NCI-H526 treated with DMSO at 0.1 percent for 48 hours (cell line): ENCODE results near the gene HCN1.

Source experiments
- DNase-seq: peaks from one replicate; lab custom pipeline; 2025; lab: John Stamatoyannopoulos, UW

The HCN1 gene

DNA sequence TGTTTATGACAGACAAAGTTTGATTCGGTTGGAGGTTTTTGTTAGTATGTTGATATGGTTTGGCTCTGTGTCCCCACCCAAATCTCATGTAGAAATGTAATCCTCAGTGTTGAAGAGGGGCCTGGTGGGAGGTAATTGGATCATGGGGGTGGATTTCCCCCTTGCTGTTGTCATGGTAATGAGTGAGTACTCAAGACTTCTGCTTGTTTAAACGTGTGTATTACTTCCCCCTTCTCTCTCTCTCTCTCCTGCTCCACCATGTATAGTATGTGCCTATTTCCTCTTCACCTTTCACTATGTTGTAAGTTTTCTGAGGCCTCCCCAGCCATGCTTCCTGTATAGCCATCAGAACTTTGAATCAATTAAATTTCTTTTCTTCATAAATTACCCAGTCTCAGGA, 415.1 kb downstream of the HCN1 start:
- no peak for DNase-seq

DNA sequence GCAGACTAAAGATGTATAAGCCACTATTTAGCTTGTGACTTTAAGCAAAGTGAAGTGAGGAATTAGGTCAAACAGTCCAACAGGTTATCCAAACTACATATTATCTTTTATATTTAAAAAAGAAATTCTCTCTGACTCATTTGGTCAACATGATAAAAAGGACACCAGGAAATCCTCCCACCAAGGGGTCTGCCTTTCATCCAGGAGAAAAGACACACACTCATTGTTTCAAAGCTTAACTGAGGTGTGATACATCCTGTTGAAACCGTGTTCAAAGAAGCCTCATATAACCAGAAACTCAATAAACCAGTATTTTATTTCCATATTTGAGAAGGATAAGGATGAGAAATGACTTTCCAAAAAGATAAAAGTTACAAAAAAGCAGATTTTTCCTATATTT, 417.1 kb downstream of the HCN1 start:
- DNase-seq: no peak

DNA sequence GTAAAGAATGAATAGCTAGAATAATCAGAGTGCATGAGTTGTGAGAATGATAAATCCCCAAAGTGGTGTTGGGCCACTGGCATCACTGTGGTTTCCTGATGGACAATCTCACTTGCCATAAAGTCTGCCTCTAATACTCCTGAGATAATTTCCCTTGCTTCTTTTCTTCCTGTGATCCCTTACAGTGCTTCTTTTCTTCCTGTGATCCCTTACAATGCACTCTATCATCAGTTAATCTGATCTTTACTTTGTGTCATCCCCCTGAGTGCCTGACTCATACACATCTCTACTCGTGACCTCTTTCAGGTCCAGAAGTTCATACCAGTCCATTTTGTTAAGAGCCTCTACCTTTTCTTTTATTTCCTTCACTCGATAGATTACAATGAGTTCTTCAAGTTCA, 418.3 kb downstream of the HCN1 start:
- no peak for DNase-seq

DNA sequence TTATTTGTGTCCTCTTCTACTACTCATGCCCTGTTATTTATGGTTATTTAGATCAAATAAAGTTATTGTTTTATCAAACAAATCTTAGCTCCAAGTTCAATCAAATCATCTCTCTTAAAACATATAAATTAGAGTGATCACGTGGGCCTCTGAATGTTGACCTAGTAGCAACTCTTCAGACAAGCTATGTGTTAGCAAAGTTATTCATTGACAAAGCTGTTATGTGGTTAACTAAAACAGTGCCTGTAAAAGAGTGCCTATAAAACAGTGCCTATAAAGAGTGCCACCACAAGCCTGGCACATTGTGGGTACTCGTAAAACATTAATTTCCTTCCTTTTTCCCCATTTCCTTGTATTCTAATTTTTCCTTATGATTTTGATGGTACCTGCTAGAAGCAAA, 421.9 kb downstream of the HCN1 start:
- no peak for DNase-seq

DNA sequence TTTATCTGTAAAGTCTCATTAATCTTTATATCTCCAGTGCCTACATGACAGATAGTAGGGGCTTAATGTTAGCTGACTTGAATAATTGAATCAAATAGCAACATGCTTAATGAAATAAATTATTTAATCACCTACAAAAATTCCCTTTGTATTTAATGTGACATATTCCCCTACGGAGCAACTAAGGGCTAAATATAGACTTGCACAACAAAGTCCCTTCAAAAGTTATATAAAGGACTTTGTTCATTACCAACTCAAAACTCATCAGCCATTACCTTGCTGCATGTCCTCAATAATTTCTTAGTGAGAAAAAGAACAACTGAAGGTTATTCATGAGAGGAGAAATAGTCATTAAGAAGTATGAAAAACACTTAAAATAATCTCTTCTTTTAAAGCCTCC, 424.6 kb downstream of the HCN1 start:
- DNase-seq: no peak

DNA sequence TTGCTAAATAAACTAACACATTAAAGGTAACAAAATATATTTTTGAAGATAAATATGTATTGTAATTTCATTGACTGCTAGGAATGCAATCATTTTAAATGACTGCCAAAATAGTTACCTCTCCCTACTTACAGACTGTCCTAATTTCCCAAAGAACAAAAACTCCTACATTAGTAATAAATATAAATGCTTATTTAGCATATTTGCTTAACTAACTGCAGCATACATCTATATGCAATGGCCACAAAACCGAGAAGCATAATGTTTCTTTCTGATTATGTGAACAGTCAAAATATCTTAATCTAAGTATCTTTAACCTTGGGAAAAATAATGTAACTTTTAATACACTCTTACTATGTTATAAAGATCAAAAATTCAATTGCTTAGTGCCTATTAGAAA, 431.7 kb downstream of the HCN1 start:
- DNase-seq: no peak

DNA sequence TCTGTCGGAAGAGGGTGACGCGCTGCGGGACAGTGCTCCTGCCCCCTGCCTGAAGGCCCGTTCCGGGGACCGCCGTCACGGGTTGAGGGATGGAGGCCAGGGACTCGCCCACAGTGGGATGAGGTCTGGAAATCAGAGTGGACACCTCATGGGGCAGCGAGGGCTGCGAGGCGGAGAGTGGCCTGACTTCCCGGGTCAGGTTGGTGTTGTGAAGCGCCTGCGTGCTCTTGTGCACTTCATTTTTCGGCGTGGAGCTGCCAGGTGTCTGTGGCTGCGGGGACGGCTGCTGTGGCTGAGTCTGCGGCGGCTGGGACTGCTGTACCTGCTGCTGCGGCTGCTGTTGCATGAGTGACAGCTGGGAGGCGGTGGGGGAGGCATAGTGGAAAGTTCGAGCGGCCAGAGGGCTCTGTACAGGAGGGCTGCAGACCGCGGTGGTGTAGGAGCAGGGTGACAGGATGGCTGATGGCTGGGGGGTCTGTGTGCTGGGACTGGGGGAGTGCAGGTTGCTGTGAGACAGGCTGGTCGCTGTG, 434.1 kb downstream of the HCN1 start:
- no peak for DNase-seq

DNA sequence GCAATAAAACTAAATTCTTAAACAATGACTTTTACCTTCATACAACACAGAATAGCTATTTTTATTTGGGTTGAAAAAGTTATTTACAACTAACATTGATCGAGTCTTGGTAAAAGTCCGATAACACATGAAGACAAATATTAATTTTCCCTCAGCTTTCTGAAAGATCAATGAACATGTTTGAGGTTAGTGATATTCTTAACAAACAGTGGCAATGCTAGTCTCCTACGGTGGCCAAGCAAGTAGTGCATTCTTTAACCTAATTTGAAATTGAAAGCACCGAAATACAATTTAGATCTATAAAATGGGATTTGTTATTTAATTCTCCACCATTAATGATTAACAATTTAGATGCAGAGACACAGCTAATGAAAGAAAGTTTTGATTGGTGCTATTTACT, 435.1 kb downstream of the HCN1 start:
- DNase-seq: no peak

DNA sequence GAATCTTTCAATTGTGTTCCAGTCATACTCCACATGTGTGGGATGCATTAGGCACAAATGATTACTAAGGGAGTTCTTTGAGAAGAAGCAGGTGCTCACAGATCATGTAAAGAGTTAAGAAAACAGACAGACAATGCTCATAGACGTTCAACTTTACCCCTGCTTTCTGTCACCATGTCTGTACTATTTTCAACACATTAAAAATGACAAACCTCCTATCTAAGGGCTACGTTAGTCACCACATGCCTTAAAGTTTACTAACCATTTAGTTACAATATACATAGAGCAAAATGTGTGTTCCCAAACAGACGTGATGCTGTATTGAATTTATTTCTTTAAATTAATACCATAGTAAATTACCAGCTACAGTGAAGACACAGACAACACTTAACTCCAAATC, 435.9 kb downstream of the HCN1 start:
- no peak for DNase-seq

DNA sequence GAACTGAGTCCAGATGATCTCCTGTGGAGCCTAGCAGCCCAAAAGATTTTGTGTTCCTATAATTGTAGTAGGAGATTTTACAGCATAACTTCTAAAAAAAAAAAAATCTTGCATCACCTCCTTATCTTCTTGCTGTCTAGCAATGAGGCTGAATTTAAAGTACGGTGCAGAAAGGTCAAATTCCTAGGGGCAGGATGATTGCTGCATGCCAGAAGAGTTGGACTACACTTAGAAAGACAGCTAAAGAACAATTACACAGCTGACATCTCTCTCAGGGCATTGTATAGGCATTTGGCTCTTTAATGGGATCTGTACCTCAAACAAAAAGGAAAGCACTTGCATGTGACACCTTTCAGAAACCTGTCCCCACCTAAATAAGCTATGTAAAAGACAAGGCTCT, 443.2 kb downstream of the HCN1 start:
- no peak for DNase-seq

DNA sequence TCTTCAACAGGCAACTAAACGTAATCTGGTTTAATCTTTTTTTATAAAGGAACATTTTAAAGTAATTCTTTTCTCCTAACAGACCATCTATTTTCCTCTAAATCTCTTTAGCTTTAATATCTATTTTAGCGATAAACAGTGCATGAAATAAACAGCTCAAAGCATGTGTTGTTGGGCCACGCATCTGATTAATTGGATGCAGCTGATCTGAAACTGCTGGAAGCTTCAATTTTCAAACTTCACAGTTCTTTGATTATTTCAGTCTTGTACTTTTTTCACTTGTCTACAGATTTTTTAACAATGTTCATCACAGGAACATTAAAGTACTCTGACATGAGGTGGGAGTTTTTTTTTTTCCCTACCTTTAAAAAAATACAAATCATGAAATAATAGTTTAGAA, 443.6 kb downstream of the HCN1 start:
- DNase-seq: no peak

DNA sequence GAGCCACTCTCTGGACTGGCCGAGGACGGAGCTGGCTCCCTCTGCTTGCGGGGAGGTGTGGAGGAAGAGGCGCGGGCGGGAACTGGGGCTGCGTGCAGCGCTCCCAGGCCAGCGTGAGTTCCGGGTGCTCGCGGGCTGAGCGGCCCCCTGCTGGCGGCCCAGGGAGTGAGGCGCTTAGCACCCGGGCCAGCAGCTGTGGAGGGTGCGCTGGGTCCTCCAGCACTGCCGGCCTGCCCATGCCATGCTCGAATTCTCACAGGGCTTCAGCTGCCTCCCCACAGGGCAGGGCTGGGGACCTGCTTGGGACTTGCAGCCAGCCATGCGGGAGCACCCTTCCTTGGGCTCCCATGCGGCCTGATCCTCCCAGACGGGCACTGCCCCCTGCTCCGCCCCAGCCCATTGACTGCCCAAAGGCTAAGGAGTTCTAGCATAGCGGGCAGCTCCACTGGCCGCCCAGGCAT, 470.6 kb downstream of the HCN1 start:
- no peak for DNase-seq

DNA sequence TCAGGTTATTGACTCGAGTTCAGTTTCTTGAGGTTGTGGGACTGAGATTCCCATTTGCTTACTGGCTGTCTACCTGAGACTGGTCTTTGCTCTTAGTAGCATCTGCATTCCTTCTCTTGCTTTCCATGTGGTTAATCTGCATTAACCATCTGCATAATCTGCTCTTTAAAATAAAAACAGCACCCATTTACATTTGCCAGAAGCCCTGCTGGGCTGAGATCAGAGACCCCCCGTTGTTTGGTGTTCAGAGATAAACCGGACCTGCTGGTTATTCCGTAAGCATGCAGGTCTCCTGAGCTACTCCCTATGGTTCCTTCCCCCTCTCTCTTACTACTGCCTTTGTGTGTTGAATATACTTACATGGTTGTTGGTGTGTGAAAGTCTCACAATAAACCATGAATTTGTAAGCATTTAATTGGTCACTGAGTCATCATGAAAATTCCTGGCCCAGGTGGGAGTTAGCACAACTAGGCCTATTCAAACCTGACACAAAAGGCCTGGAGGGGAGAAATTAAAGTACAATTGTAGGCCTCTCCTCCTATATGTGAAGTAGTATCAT, 490.7 kb downstream of the HCN1 start:
- DNase-seq: no peak
